Measurements from ENCODE around the gene TEDC1.

TEDC1 gene

GRCh38 chr14:105467249-105467941, 23.7 kb upstream of the TEDC1 start:
- no peak for TF ChIP-seq CTCF (IDR thresholded peaks at IDR 0.05; ENCODE audit: low read length)
- no peak for TF ChIP-seq EZH2 (optimal IDR thresholded peaks at IDR 0.05; ENCODE audit: low read depth, low read length)
- TF ChIP-seq EZH2phosphoT487 (IDR thresholded peaks at IDR 0.05; ENCODE audit: low read length), result no peak
- no peak overlapping the region for H3K27ac ChIP-seq (ENCODE audit: low read length)
- no peak overlapping the region for H3K4me3 ChIP-seq (ENCODE audit: low read length)
- no peak overlapping the region for H3K9ac ChIP-seq (ENCODE audit: low read length)
- H3K9me2 ChIP-seq (replicated peaks; ENCODE audit: insufficient read depth, low read length), result no peaks in the 10 kb centered on the region
- no peaks in the 10 kb centered on the region for H3K36me3 ChIP-seq (replicated peaks; ENCODE audit: insufficient read depth, low read length)
- H3K4me1 ChIP-seq (ENCODE audit: low read length), result no peaks in the 10 kb centered on the region
- no peaks in the 10 kb centered on the region for H3K9me3 ChIP-seq (replicated peaks; ENCODE audit: insufficient read depth, low read length)
- H3K4me2 ChIP-seq (ENCODE audit: low read depth, low read length), result no peak overlapping the region
- H4K20me1 ChIP-seq (ENCODE audit: insufficient read depth, low read length), result no peaks in the 10 kb centered on the region
- no peaks in the 10 kb centered on the region for H3K27me3 ChIP-seq (replicated peaks; ENCODE audit: insufficient read depth, low read length)
- DNase-seq, result no peak
- H3F3A ChIP-seq (ENCODE audit: insufficient read depth, low read length), result no peaks in the 10 kb centered on the region
- no peak overlapping the region for H2AFZ ChIP-seq (ENCODE audit: low read length)
- H3K79me2 ChIP-seq (ENCODE audit: low read length), result no peaks in the 10 kb centered on the region

DNA sequence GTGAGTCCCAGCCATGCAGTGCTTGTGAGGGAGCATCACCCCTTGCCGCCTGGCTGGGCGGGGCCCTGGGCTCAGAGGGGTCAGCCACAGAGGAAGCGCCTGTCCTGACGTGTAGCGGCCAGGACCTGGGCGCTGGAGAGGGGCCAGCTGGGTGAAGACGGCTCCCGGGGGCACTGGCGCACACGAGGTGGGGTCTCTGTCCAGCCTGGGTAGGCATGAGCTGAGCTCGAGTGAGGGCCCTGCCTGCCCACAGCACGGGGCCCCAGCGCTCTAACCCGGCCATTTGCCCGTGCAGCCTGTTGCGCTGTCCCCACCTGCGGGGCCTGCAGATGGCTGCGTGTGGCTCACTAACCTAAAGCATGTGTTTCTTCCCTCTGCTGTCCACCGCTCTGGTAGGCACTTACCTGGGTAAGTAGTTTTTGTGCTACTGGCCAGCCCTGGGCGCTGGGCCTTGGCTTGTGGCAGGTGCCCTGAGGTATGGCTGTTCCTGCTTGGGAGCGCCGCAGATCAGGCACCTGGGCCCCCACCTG, 23.0 kb upstream of the TEDC1 start:
- Histone ChIP-seq H3K9me2 (replicated peaks; ENCODE audit: insufficient read depth, low read length) (no peaks in the 10 kb centered on the region), H3K79me2 (ENCODE audit: low read length) (no peaks in the 10 kb centered on the region), H3K4me3 (ENCODE audit: low read length) (no peak overlapping the region), H3K27ac (ENCODE audit: low read length) (no peak overlapping the region), H3K9me3 (replicated peaks; ENCODE audit: insufficient read depth, low read length) (no peaks in the 10 kb centered on the region), H3K36me3 (replicated peaks; ENCODE audit: insufficient read depth, low read length) (no peaks in the 10 kb centered on the region), H3K9ac (ENCODE audit: low read length) (no peak overlapping the region), H2AFZ (ENCODE audit: low read length) (no peak overlapping the region), H3K4me1 (ENCODE audit: low read length) (no peaks in the 10 kb centered on the region), H3F3A (ENCODE audit: insufficient read depth, low read length) (no peaks in the 10 kb centered on the region), H3K4me2 (ENCODE audit: low read depth, low read length) (no peak overlapping the region), H3K27me3 (replicated peaks; ENCODE audit: insufficient read depth, low read length) (no peaks in the 10 kb centered on the region), H4K20me1 (ENCODE audit: insufficient read depth, low read length) (no peaks in the 10 kb centered on the region)
- DNase-seq, result no peak
- no peak for TF ChIP-seq CTCF (IDR thresholded peaks at IDR 0.05; ENCODE audit: low read length)
- TF ChIP-seq EZH2 (optimal IDR thresholded peaks at IDR 0.05; ENCODE audit: low read depth, low read length), result no peak
- no peak for TF ChIP-seq EZH2phosphoT487 (IDR thresholded peaks at IDR 0.05; ENCODE audit: low read length)

- no peaks in the 10 kb centered on the region for H3K36me3 ChIP-seq (replicated peaks; ENCODE audit: insufficient read depth, low read length)
These were observed 22.3 kb upstream of the TEDC1 start for GRCh38 chr14:105468621-105469241.

More at GRCh38 chr14:105468621-105469241, 22.3 kb upstream of the TEDC1 start:
- no peaks in the 10 kb centered on the region for H3K9me2 ChIP-seq (replicated peaks; ENCODE audit: insufficient read depth, low read length)
- no peaks in the 10 kb centered on the region for H3K79me2 ChIP-seq (ENCODE audit: low read length)
- no peaks in the 10 kb centered on the region for H3K4me1 ChIP-seq (ENCODE audit: low read length)
- no peaks in the 10 kb centered on the region for H3F3A ChIP-seq (ENCODE audit: insufficient read depth, low read length)
- TF ChIP-seq CTCF (IDR thresholded peaks at IDR 0.05; ENCODE audit: low read length) (no peak), EZH2 (optimal IDR thresholded peaks at IDR 0.05; ENCODE audit: low read depth, low read length) (no peak), EZH2phosphoT487 (IDR thresholded peaks at IDR 0.05; ENCODE audit: low read length) (no peak)
- no peaks in the 10 kb centered on the region for H3K27me3 ChIP-seq (replicated peaks; ENCODE audit: insufficient read depth, low read length)
- no peaks in the 10 kb centered on the region for H4K20me1 ChIP-seq (ENCODE audit: insufficient read depth, low read length)
- H3K9me3 ChIP-seq (replicated peaks; ENCODE audit: insufficient read depth, low read length), result no peaks in the 10 kb centered on the region
- no peak overlapping the region for H3K9ac ChIP-seq (ENCODE audit: low read length)
- no peak overlapping the region for H3K4me3 ChIP-seq (ENCODE audit: low read length)
- H3K27ac ChIP-seq (ENCODE audit: low read length), result no peak overlapping the region
- DNase-seq, result no peak
- H2AFZ ChIP-seq (ENCODE audit: low read length), result no peak overlapping the region
- no peak overlapping the region for H3K4me2 ChIP-seq (ENCODE audit: low read depth, low read length)
